ENCODE data around the gene C2orf68. TPM values are rescaled to one million over a fixed set of nuclear protein-coding genes. Genes with fewer than 3 reads are reported as not detected.

Gene C2orf68
- total RNA-seq, 4 donors from 2014 or later, result 9.1 to 25.7 (median 16.7) TPM

- intact Hi-C loops (cut with DNase I), result no loop called here
- WGBS, result 88% methylated on average over 3 of the region's 3 CpGs
- DNase-seq (ENCODE audit: extremely low spot score), result no peak
- no peak for TF ChIP-seq POLR2AphosphoS5 (IDR thresholded peaks at IDR 0.05)
- TF ChIP-seq POLR2A (IDR thresholded peaks at IDR 0.05; ENCODE audit: low read depth), result no peak
- TF ChIP-seq CTCF (IDR thresholded peaks at IDR 0.05), result no peak
- TF ChIP-seq EP300 (IDR thresholded peaks at IDR 0.05), result no peak
- peaks cover 6 to 8% (median 7%) of the 10 kb centered on the region in 4 donors for H3K4me1 ChIP-seq
- no peaks in the 10 kb centered on the region for H3K27me3 ChIP-seq
- no peak overlapping the region for H3K4me3 ChIP-seq
- peaks cover 0 to 74% (median 34%) of the 10 kb centered on the region in 4 donors for H3K36me3 ChIP-seq
- H3K27ac ChIP-seq (replicated peaks in 1 of 4), result no peak overlapping the region
- no peaks in the 10 kb centered on the region for H3K9me3 ChIP-seq
Observed at GRCh38 chr2:85656468-85656867, 44.6 kb upstream of the C2orf68 start.

GRCh38 chr2:85655961-85656417, 44.1 kb upstream of the C2orf68 start:
- TF ChIP-seq POLR2A (IDR thresholded peaks at IDR 0.05; ENCODE audit: low read depth) (no peak), EP300 (IDR thresholded peaks at IDR 0.05) (no peak), CTCF (IDR thresholded peaks at IDR 0.05) (no peak), POLR2AphosphoS5 (IDR thresholded peaks at IDR 0.05) (no peak)
- Histone ChIP-seq H3K9me3 (no peaks in the 10 kb centered on the region), H3K27me3 (no peaks in the 10 kb centered on the region), H3K36me3 (peaks cover 0 to 79% (median 39%) of the 10 kb centered on the region in 4 donors), H3K27ac (replicated peaks in 1 of 4) (no peak overlapping the region), H3K4me1 (peaks cover 2 to 4% (median 3%) of the 10 kb centered on the region in 4 donors), H3K4me3 (no peak overlapping the region)
- no peak for DNase-seq (ENCODE audit: extremely low spot score)
- intact Hi-C loops (cut with DNase I), result no loop called here
- WGBS, result 81% methylated on average over 7 of the region's 7 CpGs

- H3K4me3 ChIP-seq, result no peak overlapping the region
- no peaks in the 10 kb centered on the region for H3K9me3 ChIP-seq
- no peak overlapping the region for H3K27ac ChIP-seq (replicated peaks in 1 of 4)
- DNase-seq (ENCODE audit: extremely low spot score), result no peak
- TF ChIP-seq CTCF (IDR thresholded peaks at IDR 0.05) (no peak), EP300 (IDR thresholded peaks at IDR 0.05) (no peak), POLR2AphosphoS5 (IDR thresholded peaks at IDR 0.05) (no peak), POLR2A (IDR thresholded peaks at IDR 0.05; ENCODE audit: low read depth) (no peak)
- peaks cover 0 to 2% (median 0%) of the 10 kb centered on the region in 4 donors for H3K4me1 ChIP-seq
- intact Hi-C loops (cut with DNase I), result no loop called here
- H3K36me3 ChIP-seq, result peaks cover 13 to 93% (median 59%) of the 10 kb centered on the region in 4 donors
- H3K27me3 ChIP-seq, result no peaks in the 10 kb centered on the region
- WGBS, result 72% methylated on average over 3 of the region's 3 CpGs
Observed at GRCh38 chr2:85653996-85654395, 42.1 kb upstream of the C2orf68 start.

GRCh38 chr2:85652056-85652455, 40.2 kb upstream of the C2orf68 start:
- intact Hi-C loops (cut with DNase I), result no loop called here
- WGBS, result 100% methylated on average over 2 of the region's 2 CpGs

More at GRCh38 chr2:85652056-85652455, 40.2 kb upstream of the C2orf68 start:
- Histone ChIP-seq H3K9me3 (no peaks in the 10 kb centered on the region), H3K4me1 (peaks cover 0 to 3% (median 1%) of the 10 kb centered on the region in 4 donors), H3K27me3 (no peaks in the 10 kb centered on the region), H3K4me3 (no peak overlapping the region), H3K36me3 (peaks cover 32 to 93% (median 74%) of the 10 kb centered on the region in 4 donors), H3K27ac (replicated peaks in 1 of 4) (no peak overlapping the region)
- TF ChIP-seq CTCF (IDR thresholded peaks at IDR 0.05), result no peak
- TF ChIP-seq POLR2A (IDR thresholded peaks at IDR 0.05; ENCODE audit: low read depth), result no peak
- no peak for TF ChIP-seq EP300 (IDR thresholded peaks at IDR 0.05)
- no peak for TF ChIP-seq POLR2AphosphoS5 (IDR thresholded peaks at IDR 0.05)
- no peak for DNase-seq (ENCODE audit: extremely low spot score)
